Keratinocyte (primary cell): ENCODE measurements around the gene ZNF407. TPM values are rescaled to one million over a fixed set of nuclear protein-coding genes. Genes with fewer than 3 reads are reported as not detected.

Experiments used
- DNase-seq: peaks from one replicate; pipeline ENCODE4 v3.0.0-alpha.2; 2011; ENCODE audit warnings: low read depth, missing footprints, low spot score
- FAIRE-seq: peaks from 2 replicates; lab custom pipeline; 2011; peaks lifted over from hg19 to GRCh38; lab: Jason Lieb, UNC
- H2AFZ ChIP-seq: 2 replicates; pipeline ENCODE4 v1.6.0; 2012; ENCODE audit warnings: low read length, control low read depth, inconsistent platforms; ENCODE audit not compliant: control insufficient read depth
- H3K27ac ChIP-seq: 2 replicates; pipeline ENCODE4 v1.5.1; 2011; ENCODE audit warnings: low read length; ENCODE audit not compliant: control insufficient read depth, insufficient read depth
- H3K27me3 ChIP-seq: 3 replicates; pipeline ENCODE4 v1.6.0; 2011; ENCODE audit warnings: low read length; ENCODE audit not compliant: control insufficient read depth, insufficient read depth; ENCODE audit errors: extremely low read depth
- H3K36me3 ChIP-seq, 2 experiments: 2 replicates in 1 of 2; 3 replicates in 1 of 2; pipeline ENCODE4 v1.5.1; 2011; ENCODE audit warnings: low read length in 2 of 2, mild to moderate bottlenecking in 1 of 2; ENCODE audit not compliant: control insufficient read depth in 2 of 2, insufficient read depth in 2 of 2; ENCODE audit errors: extremely low read depth in 1 of 2
- H3K4me1 ChIP-seq: 3 replicates; pipeline ENCODE4 v1.5.1; 2011; ENCODE audit warnings: low read length; ENCODE audit not compliant: control insufficient read depth, insufficient read depth; ENCODE audit errors: extremely low read depth
- H3K4me2 ChIP-seq: 3 replicates; pipeline ENCODE4 v1.6.0; 2011; ENCODE audit warnings: low read depth, low read length; ENCODE audit not compliant: control insufficient read depth, insufficient read depth; ENCODE audit errors: extremely low read depth
- H3K4me3 ChIP-seq, 3 experiments: fragments of 200-600 bp in 1 of 3; sonication (generic) in 1 of 3; 2 replicates in 2 of 3; 3 replicates in 1 of 3; pipeline ENCODE4 v1.5.1; 2011 to 2016; ENCODE audit warnings: low read length in 3 of 3, mild to moderate bottlenecking in 3 of 3, control low read depth in 2 of 3, inconsistent platforms in 1 of 3, low read depth in 1 of 3, mixed read lengths in 1 of 3, mixed run types in 1 of 3, moderate library complexity in 1 of 3; ENCODE audit not compliant: control insufficient read depth in 2 of 3, insufficient read depth in 2 of 3; ENCODE audit errors: extremely low read depth in 1 of 3
- H3K79me2 ChIP-seq: 2 replicates; pipeline ENCODE4 v1.6.0; 2012; ENCODE audit warnings: low read length; ENCODE audit not compliant: control insufficient read depth, insufficient read depth
- H3K9ac ChIP-seq: 3 replicates; pipeline ENCODE4 v1.6.0; 2011; ENCODE audit warnings: low read length; ENCODE audit not compliant: control insufficient read depth, insufficient read depth; ENCODE audit errors: extremely low read depth
- H3K9me1 ChIP-seq: 3 replicates; pipeline ENCODE4 v1.6.0; 2011; ENCODE audit warnings: low read length; ENCODE audit not compliant: control insufficient read depth, insufficient read depth; ENCODE audit errors: extremely low read depth
- H3K9me3 ChIP-seq: 2 replicates; pipeline ENCODE4 v1.5.1; 2012; ENCODE audit warnings: low read depth, low read length; ENCODE audit not compliant: control insufficient read depth
- H4K20me1 ChIP-seq: 3 replicates; pipeline ENCODE4 v1.6.0; 2011; ENCODE audit warnings: low read length; ENCODE audit not compliant: control insufficient read depth, insufficient read depth; ENCODE audit errors: extremely low read depth
- CTCF ChIP-seq, 3 experiments: IDR thresholded peaks in 1 of 3; conservative IDR thresholded peaks in 1 of 3; optimal IDR thresholded peaks in 1 of 3; 2 replicates in 2 of 3; 3 replicates in 1 of 3; pipeline versions ENCODE3 to v1.5.1; 2011; ENCODE audit warnings: low read length in 3 of 3, mild to moderate bottlenecking in 3 of 3, moderate library complexity in 2 of 3, control low read depth in 1 of 3, inconsistent platforms in 1 of 3; ENCODE audit not compliant: insufficient read depth in 2 of 3; ENCODE audit errors: extremely low read depth in 1 of 3
- EZH2 ChIP-seq: IDR thresholded peaks from one replicate; pipeline ENCODE4 v1.6.1; 2012; ENCODE audit warnings: inconsistent platforms, mild to moderate bottlenecking, low read length, moderate library complexity
- dilution Hi-C: fragments of 300-500 bp; cut with MboI; formaldehyde crosslinking; loops from one replicate; pipeline ENCODE4 v1.7.0; 2020; ENCODE audit warnings: low sequenced_read_pairs; ENCODE audit not compliant: extremely low pct_ligation_motif_present
- polyA plus RNA-seq, 5 experiments: library from polyadenylated mRNA; depleted of rRNA in 3 of 5; stranded (reverse) in 3 of 5; stranded (forward) in 1 of 5; unstranded in 1 of 5; fragments of >200 nt; gene quantifications; 1 replicate in 1 of 5; 2 replicates in 3 of 5; 3 replicates in 1 of 5; pipeline versions ENCODE4 v1.2.1 to v1.2.3, GENCODE V29; 2011 to 2012; ENCODE audit warnings: missing spikeins in 2 of 5, low read depth in 1 of 5, low replicate concordance in 1 of 5

The ZNF407 gene
- polyA plus RNA-seq, 1 donor (not counting 4 experiments of a cell fraction or from before 2014, with no cell fraction given), result 3.8 TPM

- Histone ChIP-seq H3K4me2 (no peak overlapping the region), H3K79me2 (no peaks in the 10 kb centered on the region), H4K20me1 (no peaks in the 10 kb centered on the region), H3K27me3 (no peaks in the 10 kb centered on the region), H3K4me1 (no peaks in the 10 kb centered on the region), H2AFZ (no peak overlapping the region), H3K9me3 (no peaks in the 10 kb centered on the region), H3K36me3 (no peaks in the 10 kb centered on the region), H3K4me3 (no peak overlapping the region), H3K9ac (no peak overlapping the region), H3K9me1 (no peaks in the 10 kb centered on the region), H3K27ac (no peak overlapping the region)
- dilution Hi-C loops, result no loop called here
- FAIRE-seq (no peak), DNase-seq (no peak)
- TF ChIP-seq CTCF (optimal IDR thresholded peaks at IDR 0.05 in 1 of 3, IDR thresholded peaks at IDR 0.05 in 1 of 3, conservative IDR thresholded peaks at IDR 0.05 in 1 of 3; ENCODE audit: extremely low read depth in 1 of 3, insufficient read depth in 2 of 3, low read length in 3 of 3) (no peak), EZH2 (no peak)
Measured at GRCh38 chr18:74645679-74646078, 48.0 kb downstream of the ZNF407 start.

GRCh38 chr18:74651327-74652128 lies 53.9 kb downstream of the ZNF407 start:
- Histone ChIP-seq H3K9me1 (no peaks in the 10 kb centered on the region), H3K4me1 (no peaks in the 10 kb centered on the region), H3K36me3 (no peaks in the 10 kb centered on the region), H3K27me3 (no peaks in the 10 kb centered on the region), H3K79me2 (no peaks in the 10 kb centered on the region), H3K4me2 (no peak overlapping the region), H3K9ac (no peak overlapping the region), H4K20me1 (no peaks in the 10 kb centered on the region), H3K4me3 (no peak overlapping the region), H2AFZ (no peak overlapping the region), H3K27ac (no peak overlapping the region), H3K9me3 (no peaks in the 10 kb centered on the region)
- dilution Hi-C loops, result no loop called here
- TF ChIP-seq CTCF (optimal IDR thresholded peaks at IDR 0.05 in 1 of 3, IDR thresholded peaks at IDR 0.05 in 1 of 3, conservative IDR thresholded peaks at IDR 0.05 in 1 of 3; ENCODE audit: extremely low read depth in 1 of 3, insufficient read depth in 2 of 3, low read length in 3 of 3), result no peak
- TF ChIP-seq EZH2, result no peak
- no peak for FAIRE-seq
- DNase-seq, result no peak
